A673 (cell line): Measurements from ENCODE around the gene DNAAF5. TPM values are rescaled to one million over a fixed set of nuclear protein-coding genes. Genes with fewer than 3 reads are reported as not detected.

Experiments
- BruUV-seq: library from RNA; stranded (reverse); fragments of 400-500 nt; replicated peaks from 2 replicates; lab custom pipeline; 2021; lab: Mats Ljungman, UMichigan
- CTCF ChIA-PET: fragments of 300-600 bp; sonication (Branson Sonifier 250); formaldehyde crosslinking; loops from one replicate; lab custom pipeline; 2022; ENCODE audit warnings: antibody characterized with exemption; lab: Charles Lee
- POLR2A ChIA-PET: fragments of 300-600 bp; sonication (Branson Sonifier 250); formaldehyde crosslinking; loops from one replicate; lab custom pipeline; 2022; ENCODE audit warnings: antibody characterized with exemption; ENCODE audit not compliant: low non-redundant PET; lab: Charles Lee
- DNase-seq: peaks from one replicate; pipeline ENCODE4 v3.0.0-alpha.2; 2015; ENCODE audit warnings: low spot score
- H3K27ac ChIP-seq: fragments of 200-600 bp; sonication (generic); 2 replicates; pipeline ENCODE4 v1.5.1; 2016; ENCODE audit warnings: mixed run types, low read depth, mild to moderate bottlenecking, mixed read lengths, antibody characterized with exemption, low read length; ENCODE audit not compliant: poor library complexity, severe bottlenecking
- H3K27me3 ChIP-seq: fragments of 200-600 bp; sonication (generic); replicated peaks from 2 replicates; pipeline ENCODE4 v1.6.1; 2017; ENCODE audit warnings: mixed run types, low read depth, mild to moderate bottlenecking, mixed read lengths, antibody characterized with exemption, low read length; ENCODE audit not compliant: insufficient read depth, poor library complexity
- H3K36me3 ChIP-seq: fragments of 200-600 bp; sonication (generic); 2 replicates; pipeline ENCODE4 v1.6.1; 2016; ENCODE audit warnings: mixed run types, mild to moderate bottlenecking, mixed read lengths, antibody characterized with exemption, low read length; ENCODE audit not compliant: insufficient read depth, poor library complexity, severe bottlenecking
- H3K4me1 ChIP-seq: fragments of 200-600 bp; sonication (generic); 2 replicates; pipeline ENCODE4 v1.6.1; 2017; ENCODE audit warnings: mixed run types, mild to moderate bottlenecking, mixed read lengths, antibody characterized with exemption, low read length; ENCODE audit not compliant: insufficient read depth, poor library complexity, severe bottlenecking
- H3K4me3 ChIP-seq: fragments of 200-600 bp; sonication (generic); 2 replicates; pipeline ENCODE4 v1.5.1; 2016; ENCODE audit warnings: low read depth, mixed run types, mild to moderate bottlenecking, mixed read lengths, low read length; ENCODE audit not compliant: poor library complexity, severe bottlenecking
- H3K9me3 ChIP-seq: fragments of 200-600 bp; sonication (generic); 2 replicates; pipeline ENCODE4 v1.6.1; 2016; ENCODE audit warnings: mixed run types, low read depth, mild to moderate bottlenecking, mixed read lengths, antibody characterized with exemption, low read length; ENCODE audit not compliant: poor library complexity, severe bottlenecking
- EZH2 ChIP-seq: fragments of 200-600 bp; sonication (generic); IDR thresholded peaks from 2 replicates; pipeline ENCODE4 v1.6.1; 2017; ENCODE audit warnings: borderline replicate concordance, low read depth, mild to moderate bottlenecking, mixed read lengths, antibody characterized with exemption, low read length; ENCODE audit not compliant: poor library complexity, severe bottlenecking
- intact Hi-C: fragments of 100-400 bp; cut with micrococcal nuclease; formaldehyde crosslinking; loops from one replicate; pipeline ENCODE4 v1.10.0; 2022; ENCODE audit not compliant: unreplicated experiment
- total RNA-seq: library from RNA; stranded (reverse); gene quantifications from 2 replicates; pipeline ENCODE4 v1.2.3, GENCODE V29; 2021
- TF ChIP-seq, protein P1 (sequence below): fragments of 300-800, 200-600 bp; sonication (generic); conservative IDR thresholded peaks from 2 replicates; pipeline ENCODE4 v1.5.1; 2017; ENCODE audit warnings: low read depth, mild to moderate bottlenecking, antibody characterized with exemption, low read length, moderate library complexity, mixed read lengths

The DNAAF5 gene
- total RNA-seq, 1 experiment from 2014 or later = 78.1 TPM

DNA sequence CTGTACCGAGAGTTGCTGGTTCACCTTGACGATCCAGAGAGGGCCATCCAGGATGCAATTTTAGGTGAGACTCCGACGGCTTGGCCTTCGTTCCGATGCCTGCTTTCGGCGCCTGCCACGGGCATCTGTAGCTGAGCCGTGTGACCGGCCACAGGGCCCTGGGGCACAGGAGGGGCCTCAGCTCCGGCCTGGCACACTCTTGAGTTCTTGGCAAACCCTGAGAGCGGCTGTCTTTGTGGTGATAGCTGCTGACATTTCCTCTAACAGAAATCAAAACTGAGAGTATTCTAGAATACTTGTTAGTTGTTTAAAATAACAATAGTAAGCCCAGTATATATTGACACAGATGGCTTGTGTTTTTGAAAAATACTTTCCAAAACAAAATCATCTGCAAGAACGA lies 53.6 kb downstream of the DNAAF5 start:
- ChIA-PET POLR2A (no interaction called here), CTCF (interaction anchor here (1.0 kb wide), 1 partner anchor 33 kb away, joined by 4 read pairs; no protein-coding TSS in a partner anchor)
- Histone ChIP-seq H3K36me3 (peaks cover 41% of the 10 kb centered on the region), H3K27me3 (no peaks in the 10 kb centered on the region), H3K27ac (peak overlapping the region; percentile 43), H3K9me3 (no peaks in the 10 kb centered on the region), H3K4me1 (peaks cover 63% of the 10 kb centered on the region), H3K4me3 (no peak overlapping the region)
- intact Hi-C loops = loop anchor here (2.0 to 10.0 kb wide), 2 partner anchors 33 to 175 kb away; partner anchors contain the start of gene ADAP1
- no TSS peak for BruUV-seq
- TF ChIP-seq EZH2 = no peak
- TF ChIP-seq, protein P1, sequence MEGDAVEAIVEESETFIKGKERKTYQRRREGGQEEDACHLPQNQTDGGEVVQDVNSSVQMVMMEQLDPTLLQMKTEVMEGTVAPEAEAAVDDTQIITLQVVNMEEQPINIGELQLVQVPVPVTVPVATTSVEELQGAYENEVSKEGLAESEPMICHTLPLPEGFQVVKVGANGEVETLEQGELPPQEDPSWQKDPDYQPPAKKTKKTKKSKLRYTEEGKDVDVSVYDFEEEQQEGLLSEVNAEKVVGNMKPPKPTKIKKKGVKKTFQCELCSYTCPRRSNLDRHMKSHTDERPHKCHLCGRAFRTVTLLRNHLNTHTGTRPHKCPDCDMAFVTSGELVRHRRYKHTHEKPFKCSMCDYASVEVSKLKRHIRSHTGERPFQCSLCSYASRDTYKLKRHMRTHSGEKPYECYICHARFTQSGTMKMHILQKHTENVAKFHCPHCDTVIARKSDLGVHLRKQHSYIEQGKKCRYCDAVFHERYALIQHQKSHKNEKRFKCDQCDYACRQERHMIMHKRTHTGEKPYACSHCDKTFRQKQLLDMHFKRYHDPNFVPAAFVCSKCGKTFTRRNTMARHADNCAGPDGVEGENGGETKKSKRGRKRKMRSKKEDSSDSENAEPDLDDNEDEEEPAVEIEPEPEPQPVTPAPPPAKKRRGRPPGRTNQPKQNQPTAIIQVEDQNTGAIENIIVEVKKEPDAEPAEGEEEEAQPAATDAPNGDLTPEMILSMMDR = no peak
- no peak for DNase-seq

DNA sequence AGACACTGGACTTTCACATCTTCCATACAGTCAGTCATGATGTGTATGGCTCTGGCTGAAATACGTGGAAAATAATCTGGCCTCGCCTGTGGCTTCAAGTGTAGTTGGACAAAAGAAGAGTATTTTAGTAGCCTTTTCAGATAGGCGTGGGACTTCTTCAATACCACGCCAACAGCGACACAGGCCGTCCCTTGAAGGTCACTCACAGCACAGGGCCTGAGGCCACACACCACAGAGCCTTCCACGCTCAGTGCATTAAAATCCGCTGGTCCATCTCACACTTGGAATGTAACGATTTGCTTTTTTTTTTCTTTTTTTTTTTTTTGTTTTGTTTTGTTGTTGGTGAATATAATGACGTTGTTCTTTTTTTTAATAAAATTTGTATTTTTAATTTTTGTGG lies 54.0 kb downstream of the DNAAF5 start:
- BruUV-seq = no TSS peak

DNA sequence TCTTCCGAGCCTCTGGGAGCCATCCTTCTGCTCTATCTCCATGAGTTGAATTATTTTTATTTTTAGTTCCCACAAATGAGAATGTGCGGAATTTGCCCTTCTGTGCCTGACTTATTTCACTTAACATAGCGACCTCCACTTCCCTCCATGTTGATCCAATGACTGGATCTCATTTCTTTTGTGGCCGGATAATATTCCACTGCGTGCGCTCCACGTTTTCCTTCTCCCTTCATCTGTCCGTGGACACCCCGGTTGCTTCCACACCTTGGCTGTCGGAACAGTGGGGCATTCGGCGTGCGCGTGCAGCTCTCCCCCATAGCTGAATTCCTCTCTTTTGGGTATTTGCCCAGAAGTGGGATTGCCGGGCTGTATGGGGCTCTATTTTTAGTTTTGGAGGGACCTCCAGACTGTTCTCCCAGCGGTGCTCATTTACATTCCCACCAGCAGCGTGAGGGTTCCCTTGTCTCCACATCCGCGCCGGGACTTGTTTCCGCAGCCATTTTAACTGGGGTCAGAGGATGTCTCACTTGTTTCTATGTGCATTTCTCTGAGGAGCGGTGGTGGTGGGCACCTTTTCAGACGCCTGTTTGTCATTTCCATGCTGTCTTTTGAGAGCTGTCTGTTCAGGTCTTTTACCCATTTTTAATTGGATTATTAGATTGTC lies 54.8 kb downstream of the DNAAF5 start:
- no peaks in the 10 kb centered on the region for H3K9me3 ChIP-seq
- H3K27me3 ChIP-seq = no peaks in the 10 kb centered on the region
- H3K4me3 ChIP-seq = no peak overlapping the region
- BruUV-seq = no TSS peak
- peak overlapping the region; percentile 72 for H3K27ac ChIP-seq
- intact Hi-C loops = loop anchor here (2.0 to 10.0 kb wide), 2 partner anchors 31 to 173 kb away; partner anchors contain the start of gene ADAP1
- no peak for TF ChIP-seq EZH2
- TF ChIP-seq, protein P1 = no peak
- peak; percentile 93 for DNase-seq
- H3K4me1 ChIP-seq = peaks cover 61% of the 10 kb centered on the region
- POLR2A ChIA-PET = no interaction called here
- H3K36me3 ChIP-seq = peaks cover 38% of the 10 kb centered on the region
- CTCF ChIA-PET = no interaction called here

More for the DNA sequence above, 54.0 kb downstream of the DNAAF5 start:
- H3K27ac ChIP-seq = peak overlapping the region; percentile 43
- no peak for DNase-seq
- intact Hi-C loops = loop anchor here (2.0 to 10.0 kb wide), 2 partner anchors 32 to 174 kb away; partner anchors contain the start of gene ADAP1
- CTCF ChIA-PET = interaction anchor here (1.0 kb wide), 1 partner anchor 32 kb away, joined by 4 read pairs; no protein-coding TSS in a partner anchor
- POLR2A ChIA-PET = no interaction called here
- H3K4me3 ChIP-seq = no peak overlapping the region
- no peaks in the 10 kb centered on the region for H3K9me3 ChIP-seq
- H3K36me3 ChIP-seq = peaks cover 41% of the 10 kb centered on the region
- H3K27me3 ChIP-seq = no peaks in the 10 kb centered on the region
- TF ChIP-seq EZH2 = no peak
- TF ChIP-seq, protein P1 = no peak
- peaks cover 63% of the 10 kb centered on the region for H3K4me1 ChIP-seq
